ENCODE data around the gene PSORS1C1. TPM values are rescaled to one million over a fixed set of nuclear protein-coding genes. Genes with fewer than 3 reads are reported as not detected.

The PSORS1C1 gene
- polyA plus RNA-seq, 3 donors from 2014 or later: not detected

- no peak overlapping the region for H3K27ac Mint-ChIP-seq
- peaks cover 0 to 10% (median 4%) of the 10 kb centered on the region in 3 donors for H3K27me3 Mint-ChIP-seq (ENCODE audit: low read depth in 3 of 3)
- H3K4me3 Mint-ChIP-seq: no peak overlapping the region
- H3K9me3 Mint-ChIP-seq: no peaks in the 10 kb centered on the region
- peaks cover 0 to 6% of the 10 kb centered on the region in 2 donors for H3K4me1 Mint-ChIP-seq
- no peaks in the 10 kb centered on the region for H3K36me3 Mint-ChIP-seq
- DNase-seq: peak; percentile 65 to 78 (median 73)
Observed at GRCh38 chr6:31087494-31088089, 27.0 kb upstream of the PSORS1C1 start.

GRCh38 chr6:31090275-31090972, 24.2 kb upstream of the PSORS1C1 start:
- peaks cover 0 to 8% (median 2%) of the 10 kb centered on the region in 3 donors for H3K27me3 Mint-ChIP-seq (ENCODE audit: low read depth in 3 of 3)
- H3K9me3 Mint-ChIP-seq: no peaks in the 10 kb centered on the region
- no peak overlapping the region for H3K27ac Mint-ChIP-seq
- H3K36me3 Mint-ChIP-seq: no peaks in the 10 kb centered on the region
- peaks cover 15 to 21% of the 10 kb centered on the region in 2 donors for H3K4me1 Mint-ChIP-seq
- no peak for DNase-seq
- no peak overlapping the region for H3K4me3 Mint-ChIP-seq

- Mint-ChIP-seq H3K27me3 (ENCODE audit: low read depth in 3 of 3) (peaks cover 0 to 8% (median 2%) of the 10 kb centered on the region in 3 donors), H3K36me3 (no peaks in the 10 kb centered on the region), H3K9me3 (no peaks in the 10 kb centered on the region), H3K4me1 (peaks cover 15 to 21% of the 10 kb centered on the region in 2 donors), H3K4me3 (no peak overlapping the region), H3K27ac (no peak overlapping the region)
- no peak for DNase-seq
Observed at GRCh38 chr6:31090973-31091364, 23.6 kb upstream of the PSORS1C1 start.

- H3K4me1 Mint-ChIP-seq: peaks cover 15 to 21% of the 10 kb centered on the region in 2 donors
- H3K27ac Mint-ChIP-seq: no peak overlapping the region
- no peaks in the 10 kb centered on the region for H3K36me3 Mint-ChIP-seq
- no peak for DNase-seq
- H3K27me3 Mint-ChIP-seq (ENCODE audit: low read depth in 3 of 3): peaks cover 0 to 8% (median 3%) of the 10 kb centered on the region in 3 donors
- no peak overlapping the region for H3K4me3 Mint-ChIP-seq
- H3K9me3 Mint-ChIP-seq: no peaks in the 10 kb centered on the region
Observed at GRCh38 chr6:31091680-31092079, 22.9 kb upstream of the PSORS1C1 start.

GRCh38 chr6:31092238-31092637, 22.4 kb upstream of the PSORS1C1 start:
- H3K9me3 Mint-ChIP-seq: no peaks in the 10 kb centered on the region
- H3K4me1 Mint-ChIP-seq: peaks cover 15 to 20% of the 10 kb centered on the region in 2 donors
- H3K36me3 Mint-ChIP-seq: no peaks in the 10 kb centered on the region
- no peak for DNase-seq
- H3K4me3 Mint-ChIP-seq: no peak overlapping the region
- peaks cover 0 to 4% (median 3%) of the 10 kb centered on the region in 3 donors for H3K27me3 Mint-ChIP-seq (ENCODE audit: low read depth in 3 of 3)
- H3K27ac Mint-ChIP-seq: peak overlapping the region in 2 of 6 donors; percentile 1 to 65

- H3K9me3 Mint-ChIP-seq: no peaks in the 10 kb centered on the region
- no peaks in the 10 kb centered on the region for H3K36me3 Mint-ChIP-seq
- peaks cover 16 to 17% of the 10 kb centered on the region in 2 donors for H3K4me1 Mint-ChIP-seq
- H3K27me3 Mint-ChIP-seq (ENCODE audit: low read depth in 3 of 3): peaks cover 0 to 4% (median 3%) of the 10 kb centered on the region in 3 donors
- DNase-seq: no peak
- H3K4me3 Mint-ChIP-seq: no peak overlapping the region
- no peak overlapping the region for H3K27ac Mint-ChIP-seq
Observed at GRCh38 chr6:31092769-31093505, 21.7 kb upstream of the PSORS1C1 start.

- no peaks in the 10 kb centered on the region for H3K36me3 Mint-ChIP-seq
- peak overlapping the region in 3 of 5 donors; percentile 28 to 33 (median 31) for H3K4me3 Mint-ChIP-seq
- H3K4me1 Mint-ChIP-seq: peaks cover 16 to 17% of the 10 kb centered on the region in 2 donors
- H3K9me3 Mint-ChIP-seq: no peaks in the 10 kb centered on the region
- H3K27me3 Mint-ChIP-seq (ENCODE audit: low read depth in 3 of 3): peaks cover 0 to 4% (median 3%) of the 10 kb centered on the region in 3 donors
- DNase-seq: peak in 1 of 3 donors; percentile 22
- H3K27ac Mint-ChIP-seq: peak overlapping the region in 5 of 6 donors; percentile 63 to 94 (median 83)
Observed at GRCh38 chr6:31094389-31094881, 20.2 kb upstream of the PSORS1C1 start.

- Mint-ChIP-seq H3K36me3 (no peaks in the 10 kb centered on the region), H3K27me3 (ENCODE audit: low read depth in 3 of 3) (peaks cover 0 to 7% (median 4%) of the 10 kb centered on the region in 3 donors), H3K4me1 (peaks cover 16 to 17% of the 10 kb centered on the region in 2 donors), H3K27ac (peak overlapping the region in 1 of 6 donors; percentile 66), H3K4me3 (no peak overlapping the region), H3K9me3 (no peaks in the 10 kb centered on the region)
- DNase-seq: no peak
Observed at GRCh38 chr6:31096215-31096614, 18.4 kb upstream of the PSORS1C1 start.

- no peaks in the 10 kb centered on the region for H3K9me3 Mint-ChIP-seq
- no peak overlapping the region for H3K4me3 Mint-ChIP-seq
- peaks cover 16 to 17% of the 10 kb centered on the region in 2 donors for H3K4me1 Mint-ChIP-seq
- H3K27me3 Mint-ChIP-seq (ENCODE audit: low read depth in 3 of 3): peaks cover 0 to 7% (median 4%) of the 10 kb centered on the region in 3 donors
- H3K27ac Mint-ChIP-seq: no peak overlapping the region
- no peaks in the 10 kb centered on the region for H3K36me3 Mint-ChIP-seq
- no peak for DNase-seq
Observed at GRCh38 chr6:31096656-31097055, 17.9 kb upstream of the PSORS1C1 start.

- Mint-ChIP-seq H3K4me3 (no peak overlapping the region), H3K36me3 (no peaks in the 10 kb centered on the region), H3K4me1 (peaks cover 16 to 17% of the 10 kb centered on the region in 2 donors), H3K9me3 (no peaks in the 10 kb centered on the region), H3K27me3 (ENCODE audit: low read depth in 3 of 3) (peaks cover 0 to 5% (median 4%) of the 10 kb centered on the region in 3 donors), H3K27ac (no peak overlapping the region)
- DNase-seq: no peak
Observed at GRCh38 chr6:31098449-31098938, 16.1 kb upstream of the PSORS1C1 start.

GRCh38 chr6:31103136-31103535, 11.5 kb upstream of the PSORS1C1 start:
- no peaks in the 10 kb centered on the region for H3K36me3 Mint-ChIP-seq
- peaks cover 0 to 5% (median 3%) of the 10 kb centered on the region in 3 donors for H3K27me3 Mint-ChIP-seq (ENCODE audit: low read depth in 3 of 3)
- H3K4me3 Mint-ChIP-seq: no peak overlapping the region
- no peaks in the 10 kb centered on the region for H3K4me1 Mint-ChIP-seq
- H3K27ac Mint-ChIP-seq: no peak overlapping the region
- H3K9me3 Mint-ChIP-seq: no peaks in the 10 kb centered on the region
- DNase-seq: no peak

- Mint-ChIP-seq H3K4me1 (no peaks in the 10 kb centered on the region), H3K36me3 (no peaks in the 10 kb centered on the region), H3K9me3 (no peaks in the 10 kb centered on the region), H3K27ac (no peak overlapping the region), H3K4me3 (no peak overlapping the region), H3K27me3 (ENCODE audit: low read depth in 3 of 3) (peaks cover 3 to 4% (median 4%) of the 10 kb centered on the region in 3 donors)
- DNase-seq: no peak
Observed at GRCh38 chr6:31107052-31107451, 7.5 kb upstream of the PSORS1C1 start.

GRCh38 chr6:31110825-31111582, 3.6 kb upstream of the PSORS1C1 start:
- H3K27me3 Mint-ChIP-seq (ENCODE audit: low read depth in 3 of 3): peaks cover 1 to 14% (median 5%) of the 10 kb centered on the region in 3 donors
- no peaks in the 10 kb centered on the region for H3K9me3 Mint-ChIP-seq
- H3K4me1 Mint-ChIP-seq: no peaks in the 10 kb centered on the region
- H3K36me3 Mint-ChIP-seq: no peaks in the 10 kb centered on the region
- no peak for DNase-seq
- no peak overlapping the region for H3K4me3 Mint-ChIP-seq
- no peak overlapping the region for H3K27ac Mint-ChIP-seq
